ENCODE data around the gene PPP3CA.

Gene PPP3CA

DNA sequence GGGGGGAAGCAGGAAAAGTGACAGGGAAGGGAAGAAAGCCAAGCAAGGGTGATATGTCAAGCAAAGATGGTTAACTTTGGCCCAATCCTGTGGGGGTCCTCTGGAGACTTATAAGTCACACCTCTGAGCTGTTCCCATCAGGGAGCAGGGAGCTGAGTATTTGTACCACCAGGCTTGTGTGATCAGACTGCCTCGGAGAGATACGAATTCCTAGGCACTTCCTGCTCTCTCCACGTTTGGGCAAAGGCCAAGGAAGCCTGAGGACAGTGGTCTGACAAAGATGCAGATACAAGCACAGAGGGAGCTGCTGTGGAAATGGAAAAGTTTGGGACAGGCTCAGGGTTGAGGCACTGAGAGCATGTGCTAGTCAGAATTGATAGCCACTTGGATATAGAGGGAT lies 10.4 kb upstream of the PPP3CA start:
- Histone ChIP-seq H3K27ac (ENCODE audit: poor library complexity, severe bottlenecking) (peak overlapping the region; percentile 100), H3K4me3 (ENCODE audit: severe bottlenecking) (no peak overlapping the region)

DNA sequence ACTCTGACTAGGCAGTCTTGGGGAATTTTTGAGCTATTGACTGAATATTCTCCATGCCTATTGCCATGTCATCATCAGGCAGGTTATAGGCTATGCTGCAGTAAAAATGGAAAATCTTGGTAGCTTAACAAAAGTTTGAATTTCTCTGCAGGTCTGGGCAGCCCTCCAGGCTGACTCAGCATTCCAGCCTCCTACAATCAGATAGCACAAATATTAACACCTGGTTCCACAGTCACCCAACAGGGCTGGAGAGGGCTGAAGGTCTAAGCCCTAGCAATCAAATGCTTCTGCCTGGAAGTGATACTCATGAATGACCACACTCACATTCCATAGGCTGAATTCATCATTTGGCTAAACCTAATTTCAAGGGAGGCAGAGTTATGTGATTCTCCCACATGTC lies 9.6 kb upstream of the PPP3CA start:
- Histone ChIP-seq H3K27ac (ENCODE audit: poor library complexity, severe bottlenecking) (peak overlapping the region; percentile 100), H3K36me3 (ENCODE audit: low read depth) (no peaks in the 10 kb centered on the region), H3K4me3 (ENCODE audit: severe bottlenecking) (no peak overlapping the region), H3K9me3 (ENCODE audit: severe bottlenecking) (no peaks in the 10 kb centered on the region), H3K27me3 (ENCODE audit: insufficient read depth, poor library complexity, severe bottlenecking) (no peaks in the 10 kb centered on the region), H3K4me1 (ENCODE audit: insufficient read depth, poor library complexity, severe bottlenecking) (peaks cover 31% of the 10 kb centered on the region)
- TF ChIP-seq, protein P1, sequence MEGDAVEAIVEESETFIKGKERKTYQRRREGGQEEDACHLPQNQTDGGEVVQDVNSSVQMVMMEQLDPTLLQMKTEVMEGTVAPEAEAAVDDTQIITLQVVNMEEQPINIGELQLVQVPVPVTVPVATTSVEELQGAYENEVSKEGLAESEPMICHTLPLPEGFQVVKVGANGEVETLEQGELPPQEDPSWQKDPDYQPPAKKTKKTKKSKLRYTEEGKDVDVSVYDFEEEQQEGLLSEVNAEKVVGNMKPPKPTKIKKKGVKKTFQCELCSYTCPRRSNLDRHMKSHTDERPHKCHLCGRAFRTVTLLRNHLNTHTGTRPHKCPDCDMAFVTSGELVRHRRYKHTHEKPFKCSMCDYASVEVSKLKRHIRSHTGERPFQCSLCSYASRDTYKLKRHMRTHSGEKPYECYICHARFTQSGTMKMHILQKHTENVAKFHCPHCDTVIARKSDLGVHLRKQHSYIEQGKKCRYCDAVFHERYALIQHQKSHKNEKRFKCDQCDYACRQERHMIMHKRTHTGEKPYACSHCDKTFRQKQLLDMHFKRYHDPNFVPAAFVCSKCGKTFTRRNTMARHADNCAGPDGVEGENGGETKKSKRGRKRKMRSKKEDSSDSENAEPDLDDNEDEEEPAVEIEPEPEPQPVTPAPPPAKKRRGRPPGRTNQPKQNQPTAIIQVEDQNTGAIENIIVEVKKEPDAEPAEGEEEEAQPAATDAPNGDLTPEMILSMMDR (IDR thresholded peaks at IDR 0.05; ENCODE audit: poor library complexity, severe bottlenecking) = no peak
- DNase-seq (ENCODE audit: low spot score) (peak; percentile 92), ATAC-seq (ENCODE audit: low read depth) (peak; percentile 89)

More for the DNA sequence above, 10.4 kb upstream of the PPP3CA start:
- H3K27me3 ChIP-seq (ENCODE audit: insufficient read depth, poor library complexity, severe bottlenecking) = no peaks in the 10 kb centered on the region
- TF ChIP-seq, protein P1 (IDR thresholded peaks at IDR 0.05; ENCODE audit: poor library complexity, severe bottlenecking) = no peak
- no peaks in the 10 kb centered on the region for H3K9me3 ChIP-seq (ENCODE audit: severe bottlenecking)
- no peaks in the 10 kb centered on the region for H3K36me3 ChIP-seq (ENCODE audit: low read depth)
- DNase-seq (ENCODE audit: low spot score) (no peak), ATAC-seq (ENCODE audit: low read depth) (no peak)
- peaks cover 31% of the 10 kb centered on the region for H3K4me1 ChIP-seq (ENCODE audit: insufficient read depth, poor library complexity, severe bottlenecking)

DNA sequence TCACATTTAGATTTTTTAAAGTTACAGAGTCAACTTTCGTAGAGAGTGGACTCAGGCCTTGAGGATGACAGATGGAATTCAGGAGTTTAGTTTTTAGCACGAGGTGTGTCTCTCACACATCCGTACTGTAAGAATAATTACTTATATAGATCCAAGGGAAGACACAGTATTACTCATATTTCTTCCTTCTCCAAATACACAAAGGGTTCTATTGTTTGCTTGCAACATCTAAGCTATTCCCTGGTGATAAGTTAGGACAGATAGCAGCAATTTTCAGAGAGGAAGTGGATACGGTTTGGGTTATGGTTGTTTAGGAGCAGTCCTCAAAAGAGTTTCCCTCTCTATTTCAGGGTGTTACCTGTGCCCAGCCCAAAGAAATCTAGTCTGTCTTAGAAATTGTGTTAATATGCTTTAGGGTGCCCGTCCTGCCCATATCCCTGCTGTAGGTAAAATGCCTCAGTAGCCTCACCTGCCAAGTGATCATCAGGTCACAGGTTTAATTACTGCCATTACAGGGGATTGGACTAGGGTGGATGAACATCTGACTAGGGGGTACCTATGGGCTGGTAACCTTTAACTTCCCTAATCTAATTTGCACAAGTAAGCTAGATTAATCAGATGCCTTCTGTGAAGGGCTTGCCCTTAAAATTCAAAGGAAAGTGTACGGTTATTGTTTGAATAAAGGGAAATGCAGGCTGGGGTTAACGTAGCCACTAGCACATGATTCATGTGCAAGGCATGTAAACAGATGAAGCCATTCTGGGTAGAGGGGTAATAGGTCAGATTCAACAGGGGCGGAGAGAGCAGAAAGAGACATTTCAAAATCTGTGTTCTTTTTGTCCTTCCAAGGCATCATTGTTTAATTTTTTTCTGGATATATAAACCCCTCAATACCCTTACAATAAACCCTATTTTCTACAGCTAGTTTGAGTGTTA lies 8.7 kb upstream of the PPP3CA start:
- H3K4me1 ChIP-seq (ENCODE audit: insufficient read depth, poor library complexity, severe bottlenecking) = peaks cover 31% of the 10 kb centered on the region
- no peaks in the 10 kb centered on the region for H3K27me3 ChIP-seq (ENCODE audit: insufficient read depth, poor library complexity, severe bottlenecking)
- no peaks in the 10 kb centered on the region for H3K36me3 ChIP-seq (ENCODE audit: low read depth)
- DNase-seq (ENCODE audit: low spot score) (peak; percentile 47), ATAC-seq (ENCODE audit: low read depth) (peak; percentile 79)
- no peak overlapping the region for H3K4me3 ChIP-seq (ENCODE audit: severe bottlenecking)
- TF ChIP-seq, protein P1 (IDR thresholded peaks at IDR 0.05; ENCODE audit: poor library complexity, severe bottlenecking) = no peak
- peak overlapping the region; percentile 100 for H3K27ac ChIP-seq (ENCODE audit: poor library complexity, severe bottlenecking)
- no peaks in the 10 kb centered on the region for H3K9me3 ChIP-seq (ENCODE audit: severe bottlenecking)

DNA sequence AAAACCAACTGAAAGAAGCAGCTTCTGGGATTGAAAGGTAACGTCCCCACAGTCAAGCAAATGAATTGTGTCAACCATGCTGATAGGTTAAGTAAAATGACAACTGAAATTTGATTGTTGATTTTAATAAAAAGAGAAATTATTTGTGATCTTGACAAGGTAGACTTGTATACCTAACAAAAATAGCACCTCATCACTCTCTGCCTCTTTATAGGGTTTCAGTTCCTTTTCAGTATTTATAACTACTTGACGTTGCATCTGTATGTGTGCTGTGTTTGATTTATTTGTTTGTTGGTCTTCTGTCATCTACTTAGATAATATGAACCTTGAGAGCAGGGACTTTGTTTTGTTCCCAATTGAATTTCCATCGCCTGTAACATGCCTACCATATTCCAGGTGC lies 7.9 kb upstream of the PPP3CA start:
- Histone ChIP-seq H3K4me1 (ENCODE audit: insufficient read depth, poor library complexity, severe bottlenecking) (peaks cover 32% of the 10 kb centered on the region), H3K27me3 (ENCODE audit: insufficient read depth, poor library complexity, severe bottlenecking) (no peaks in the 10 kb centered on the region), H3K27ac (ENCODE audit: poor library complexity, severe bottlenecking) (peak overlapping the region; percentile 100), H3K36me3 (ENCODE audit: low read depth) (no peaks in the 10 kb centered on the region), H3K9me3 (ENCODE audit: severe bottlenecking) (no peaks in the 10 kb centered on the region), H3K4me3 (ENCODE audit: severe bottlenecking) (no peak overlapping the region)
- no peak for ATAC-seq (ENCODE audit: low read depth)
- no peak for DNase-seq (ENCODE audit: low spot score)
- TF ChIP-seq, protein P1 (IDR thresholded peaks at IDR 0.05; ENCODE audit: poor library complexity, severe bottlenecking) = no peak

DNA sequence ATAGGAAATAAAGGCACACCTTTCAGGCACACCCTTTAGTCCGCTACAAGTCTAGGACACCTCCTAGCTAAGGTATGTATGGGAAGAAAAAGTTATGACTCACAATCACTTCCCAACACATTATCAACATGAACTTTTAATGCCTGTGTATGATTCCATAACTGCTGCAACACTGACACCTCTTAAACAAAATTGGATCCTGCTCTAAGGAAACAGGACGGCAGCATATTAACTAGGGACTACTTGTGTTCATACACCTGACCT lies 2.4 kb upstream of the PPP3CA start:
- Histone ChIP-seq H3K27ac (ENCODE audit: poor library complexity, severe bottlenecking) (peak overlapping the region; percentile 94), H3K4me1 (ENCODE audit: insufficient read depth, poor library complexity, severe bottlenecking) (peaks cover 20% of the 10 kb centered on the region), H3K9me3 (ENCODE audit: severe bottlenecking) (no peaks in the 10 kb centered on the region), H3K4me3 (ENCODE audit: severe bottlenecking) (no peak overlapping the region), H3K27me3 (ENCODE audit: insufficient read depth, poor library complexity, severe bottlenecking) (no peaks in the 10 kb centered on the region), H3K36me3 (ENCODE audit: low read depth) (peaks cover 1% of the 10 kb centered on the region; the same call in 1 of the 2 replicates)
- ATAC-seq (ENCODE audit: low read depth) (peak; percentile 40), DNase-seq (ENCODE audit: low spot score) (no peak)
- TF ChIP-seq, protein P1 (IDR thresholded peaks at IDR 0.05; ENCODE audit: poor library complexity, severe bottlenecking) = no peak

Measured in RWPE2 (cell line).